Gastrocnemius medialis (tissue), 4 donors: Measurements from ENCODE around the gene MEF2A. TPM values are rescaled to one million over a fixed set of nuclear protein-coding genes. Genes with fewer than 3 reads are reported as not detected.
"Not testable (repeated sequence)": the region's sequence is repeated elsewhere in the genome, so short reads cannot be mapped to it uniquely, and the experiment has no call there.

ENCODE experiments used
- ATAC-seq, 2 donors: fragments of 150-250 bp; one replicate each; pipeline ENCODE4 v1.9.1; 2016
- DNase-seq, 2 donors: peaks; one replicate each; pipeline ENCODE4 v3.0.0-alpha.2; 2019
- H3K27ac ChIP-seq, 4 donors: fragments of 200-600 bp; sonication (generic); 1 replicate in 1 of 4; 2 replicates in 3 of 4; pipeline ENCODE4 v1.5.1; 2016 to 2018; ENCODE audit warnings: mild to moderate bottlenecking in 2 of 4, moderate library complexity in 1 of 4
- H3K27me3 ChIP-seq, 3 donors: fragments of 200-600 bp; sonication (generic) in 2 of 3; 1 replicate in 1 of 3; 2 replicates in 2 of 3; pipeline versions ENCODE4 v1.5.1 to v1.6.0; 2016 to 2019; ENCODE audit warnings: mild to moderate bottlenecking in 1 of 3, moderate library complexity in 1 of 3
- H3K36me3 ChIP-seq, 2 donors: fragments of 200-600 bp; sonication (generic) in 1 of 2; one replicate each; pipeline ENCODE4 v1.5.1; 2017 to 2018
- H3K4me1 ChIP-seq, 2 donors: fragments of 200-600 bp; sonication (generic) in 1 of 2; one replicate each; pipeline ENCODE4 v1.5.1; 2016 to 2017; ENCODE audit warnings: mild to moderate bottlenecking in 2 of 2
- H3K4me3 ChIP-seq, 4 donors: fragments of 200-600 bp; sonication (generic) in 3 of 4; 1 replicate in 1 of 4; 2 replicates in 3 of 4; pipeline ENCODE4 v1.5.1; 2016 to 2019; ENCODE audit warnings: mild to moderate bottlenecking in 2 of 4
- H3K9me3 ChIP-seq, 3 donors: fragments of 200-600 bp; sonication (generic) in 2 of 3; 1 replicate in 1 of 3; 2 replicates in 2 of 3; pipeline ENCODE4 v1.5.1; 2016 to 2019
- CTCF ChIP-seq, 5 experiments: fragments of 450-650 bp in 3 of 5; fragments of 200-600 bp in 2 of 5; sonication (generic) in 2 of 5; IDR thresholded peaks in 4 of 5; conservative IDR thresholded peaks in 1 of 5; 1 replicate in 4 of 5; 2 replicates in 1 of 5; pipeline ENCODE4 v1.5.1; 2016 to 2019; ENCODE audit warnings: antibody characterized with exemption in 5 of 5, mild to moderate bottlenecking in 3 of 5, moderate library complexity in 3 of 5
- POLR2A ChIP-seq, 2 donors: fragments of 450-650 bp; IDR thresholded peaks; one replicate each; pipeline ENCODE4 v1.6.1; 2017; ENCODE audit warnings: antibody characterized with exemption in 2 of 2, mild to moderate bottlenecking in 2 of 2, moderate library complexity in 2 of 2
- in situ Hi-C, 4 donors: fragments of 200-750 bp; cut with MboI; loops; one replicate each; pipeline versions ENCODE4 v1.15.0 to v1.8.0; 2017; ENCODE audit warnings: low sequenced_read_pairs in 4 of 4
- intact Hi-C: fragments of 100-400 bp; cut with DNase I; formaldehyde crosslinking; loops from one replicate; pipeline ENCODE4 v1.15.1; 2023; ENCODE audit warnings: low total_unique reads
- total RNA-seq, 4 donors: library from RNA; depleted of rRNA; stranded (reverse); fragments of >200 nt; gene quantifications; one replicate each; pipeline versions ENCODE4 v1.1.0 to v1.2.3, GENCODE V29; 2016

The MEF2A gene
- 100 to 1,000 TPM in 2 of 4 donors, 10 to 100 TPM in 2; 66.9 to 128 (median 107) TPM for total RNA-seq

DNA sequence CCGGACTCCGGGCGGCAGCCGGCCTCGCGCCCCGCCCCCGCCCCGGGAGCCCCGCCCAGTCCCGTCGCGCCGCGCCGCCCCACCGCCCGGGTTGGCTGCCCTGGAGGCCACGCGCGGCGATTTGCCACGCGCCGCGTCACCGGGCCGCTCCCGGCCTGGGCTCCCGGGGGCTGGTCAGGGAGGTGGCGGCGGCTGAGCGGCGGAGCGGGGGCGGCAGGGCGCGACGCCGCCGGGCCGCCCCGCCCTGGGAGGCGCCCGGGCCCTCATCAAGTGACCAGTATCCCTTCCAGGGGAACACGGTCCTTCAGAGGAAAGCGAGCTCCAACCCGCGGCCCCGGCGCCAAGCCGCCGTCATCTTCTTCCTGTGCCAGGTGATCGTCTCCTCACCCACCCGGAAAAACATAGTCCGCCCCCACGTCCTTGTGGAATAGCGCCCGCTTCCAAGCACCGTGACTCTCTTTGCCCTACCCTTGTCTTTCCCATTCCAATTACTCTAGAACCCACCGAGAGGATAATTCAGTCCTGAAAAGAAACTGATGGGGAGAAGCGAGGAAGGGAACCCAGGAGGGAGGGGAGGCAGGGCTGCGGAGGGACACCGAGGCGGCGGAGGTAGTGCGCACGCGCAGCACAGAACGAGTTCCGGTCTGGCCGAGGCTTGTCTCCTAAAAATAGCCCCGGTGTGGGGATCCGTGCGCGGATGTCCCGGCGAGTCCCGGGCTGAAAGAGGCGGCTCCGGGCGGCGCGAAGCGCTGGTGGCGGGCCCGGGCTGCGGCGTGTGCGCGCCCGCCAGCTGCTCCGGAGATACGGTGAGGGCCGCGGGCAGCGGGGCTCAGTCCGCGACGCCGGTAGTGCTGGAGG, at the start of gene MEF2A:
TSS of gene MEF2A (plus strand) at position 686 of the 858 bp plus-strand sequence. CDS start 67,136 bp downstream, outside the sequence.
- Histone ChIP-seq H3K9me3 (no peaks in the 10 kb centered on the region), H3K4me1 (peaks cover 30 to 32% of the 10 kb centered on the region in 2 donors), H3K27ac (peak within 1 kb of the TSS; percentile 98 to 100 (median 98)), H3K36me3 (no peaks in the 10 kb centered on the region), H3K4me3 (peak within 1 kb of the TSS; percentile 78 to 86 (median 80)), H3K27me3 (no peaks in the 10 kb centered on the region)
- intact Hi-C loops: loop anchor here (1.0 to 5.0 kb wide), 6 partner anchors 53 to 167 kb away; partner anchors contain the start of gene LYSMD4
- peak; percentile 78 to 83 for ATAC-seq
- in situ Hi-C loops: loop anchor here in 1 of 4 donors (5.0 kb wide), 1 partner anchor 137 kb away; no protein-coding TSS in a partner anchor
- TF ChIP-seq CTCF (IDR thresholded peaks at IDR 0.05 in 4 of 5, conservative IDR thresholded peaks at IDR 0.05 in 1 of 5) (peak in 1 of 5 experiments; percentile 28), POLR2A (IDR thresholded peaks at IDR 0.05) (peak; percentile 93)
- DNase-seq: peak; percentile 93 to 94

- intact Hi-C loops: no loop called here
- no peaks in the 10 kb centered on the region for H3K36me3 ChIP-seq
- ATAC-seq: no peak
These were observed 47.6 kb upstream of the MEF2A start for GRCh38 chr15:99518191-99518590.

DNA sequence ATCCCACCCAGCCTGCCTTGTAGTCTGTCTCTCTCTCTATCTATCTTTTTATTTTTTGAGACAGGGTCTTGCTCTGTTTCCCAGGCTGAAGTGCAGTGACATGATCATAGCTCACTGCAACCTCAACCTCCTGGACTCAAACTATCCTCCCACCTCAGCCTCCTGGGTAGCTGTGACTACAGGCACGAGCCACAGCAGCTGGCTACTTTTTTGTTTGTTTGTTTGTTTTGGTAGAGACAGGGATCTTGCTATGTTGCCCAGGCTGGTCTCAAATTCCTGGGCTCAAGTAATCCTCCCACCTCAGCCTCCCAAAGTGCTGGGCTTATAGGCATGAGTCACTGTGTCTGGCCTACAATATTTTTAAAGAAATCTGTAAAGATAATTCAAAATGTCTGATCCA, 46.4 kb upstream of the MEF2A start:
- DNase-seq, ATAC-seq, H3K4me3 ChIP-seq, H3K27ac ChIP-seq, intact Hi-C loops, H3K9me3 ChIP-seq, H3K4me1 ChIP-seq, H3K27me3 ChIP-seq, in situ Hi-C loops, H3K36me3 ChIP-seq: not testable (repeated sequence)

More at GRCh38 chr15:99518191-99518590, 47.6 kb upstream of the MEF2A start:
- no peak for TF ChIP-seq CTCF (IDR thresholded peaks at IDR 0.05 in 4 of 5, conservative IDR thresholded peaks at IDR 0.05 in 1 of 5)
- TF ChIP-seq POLR2A (IDR thresholded peaks at IDR 0.05): no peak
- H3K4me1 ChIP-seq: no peaks in the 10 kb centered on the region
- no peaks in the 10 kb centered on the region for H3K9me3 ChIP-seq
- DNase-seq: no peak
- in situ Hi-C loops: no loop called here
- H3K4me3 ChIP-seq: no peak overlapping the region
- no peaks in the 10 kb centered on the region for H3K27me3 ChIP-seq
- H3K27ac ChIP-seq: no peak overlapping the region

DNA sequence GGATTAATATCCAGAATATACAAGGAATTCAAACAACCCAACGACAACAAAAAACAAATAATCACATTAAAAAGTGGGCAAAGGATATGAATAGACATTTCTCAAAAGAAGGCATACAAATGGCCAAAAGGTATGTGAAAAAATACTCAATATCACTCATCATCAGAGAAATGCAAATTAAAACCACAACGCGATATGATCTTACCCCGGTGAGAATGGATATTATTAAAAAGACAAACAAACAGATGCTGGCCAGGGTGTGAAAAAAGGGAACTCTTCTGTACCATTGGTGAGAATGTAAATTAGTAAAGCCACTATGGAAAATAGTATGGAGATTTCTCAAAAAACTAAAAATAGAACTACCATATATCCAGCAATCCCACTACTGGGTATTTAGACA, 43.5 kb upstream of the MEF2A start:
- no peaks in the 10 kb centered on the region for H3K9me3 ChIP-seq
- no peaks in the 10 kb centered on the region for H3K36me3 ChIP-seq
- TF ChIP-seq POLR2A (IDR thresholded peaks at IDR 0.05) (no peak), CTCF (IDR thresholded peaks at IDR 0.05 in 4 of 5, conservative IDR thresholded peaks at IDR 0.05 in 1 of 5) (no peak)
- no peaks in the 10 kb centered on the region for H3K27me3 ChIP-seq
- no peaks in the 10 kb centered on the region for H3K4me1 ChIP-seq
- no peak overlapping the region for H3K4me3 ChIP-seq
- no peak for ATAC-seq
- intact Hi-C loops (loop anchor here (1.0 kb wide), 1 partner anchor 14 kb away; no protein-coding TSS in a partner anchor), in situ Hi-C loops (no loop called here)
- no peak overlapping the region for H3K27ac ChIP-seq
- no peak for DNase-seq

DNA sequence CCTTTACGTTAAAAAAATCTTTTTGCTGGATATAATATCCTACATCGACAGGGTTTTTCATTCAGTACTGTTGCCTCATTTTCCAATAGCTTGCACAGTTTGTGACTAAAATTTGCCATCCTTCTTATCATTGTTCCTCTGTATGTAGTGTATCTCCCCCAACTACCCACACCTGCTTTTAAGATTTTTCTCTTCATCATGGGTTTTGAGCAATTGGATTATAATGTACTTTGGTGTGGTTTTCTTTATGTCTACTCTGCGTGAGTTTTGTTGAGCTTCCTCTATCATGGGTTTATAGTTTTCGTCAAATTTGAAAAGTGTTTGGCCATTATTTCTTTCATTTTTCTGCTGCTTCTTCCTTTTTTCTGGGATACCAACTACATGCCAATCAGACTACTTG, 39.6 kb upstream of the MEF2A start:
- intact Hi-C loops (no loop called here), in situ Hi-C loops (no loop called here)
- DNase-seq (no peak), ATAC-seq (no peak)
- TF ChIP-seq CTCF (IDR thresholded peaks at IDR 0.05 in 4 of 5, conservative IDR thresholded peaks at IDR 0.05 in 1 of 5) (no peak), POLR2A (IDR thresholded peaks at IDR 0.05) (no peak)
- Histone ChIP-seq H3K27me3 (no peaks in the 10 kb centered on the region), H3K27ac (no peak overlapping the region), H3K9me3 (no peaks in the 10 kb centered on the region), H3K4me3 (no peak overlapping the region), H3K36me3 (no peaks in the 10 kb centered on the region), H3K4me1 (no peaks in the 10 kb centered on the region)
